H54 (cell line): ENCODE measurements around the gene HSD17B12.
A peak's percentile ranks its signal among the peaks of the same experiment; 100 is the strongest.
"Not testable (repeated sequence)": the region's sequence is repeated elsewhere in the genome, so short reads cannot be mapped to it uniquely, and the experiment has no call there.

Experiments
- DNase-seq: peaks from one replicate; pipeline ENCODE4 v3.0.0; 2011; ENCODE audit warnings: low spot score, mixed read lengths; ENCODE audit not compliant: insufficient read length
- FAIRE-seq: peaks from 3 replicates; lab custom pipeline; 2011; peaks lifted over from hg19 to GRCh38; lab: Jason Lieb, UNC
- POLR2A ChIP-seq: IDR thresholded peaks from 2 replicates; pipeline ENCODE4 v1.6.1; 2011; ENCODE audit warnings: low read depth, mild to moderate bottlenecking, low read length

The HSD17B12 gene

GRCh38 chr11:43680521-43681400, at the start of gene HSD17B12:
HSD17B12 (plus strand) TSS chr11:43680738; CDS start chr11:43680828, 90 bp downstream.
- DNase-seq: peak; percentile 97
- TF ChIP-seq POLR2A: peak; percentile 94
- peak; percentile 99 for FAIRE-seq

- TF ChIP-seq POLR2A: no peak
- FAIRE-seq (peak; percentile 38), DNase-seq (no peak)
Measured at GRCh38 chr11:43631732-43632131, 48.8 kb upstream of the HSD17B12 start.

- TF ChIP-seq POLR2A: no peak
- peak; percentile 12 for DNase-seq
- peak; percentile 90 for FAIRE-seq
Measured at GRCh38 chr11:43632181-43632580, 48.4 kb upstream of the HSD17B12 start.

GRCh38 chr11:43638717-43639116, 41.8 kb upstream of the HSD17B12 start:
- no peak for DNase-seq
- no peak for TF ChIP-seq POLR2A
- FAIRE-seq: no peak

- DNase-seq: no peak
- TF ChIP-seq POLR2A: no peak
- no peak for FAIRE-seq
Measured at GRCh38 chr11:43639224-43639623, 41.3 kb upstream of the HSD17B12 start.

GRCh38 chr11:43639920-43640319, 40.6 kb upstream of the HSD17B12 start:
- FAIRE-seq (no peak), DNase-seq (no peak)
- no peak for TF ChIP-seq POLR2A

GRCh38 chr11:43643898-43644620, 36.5 kb upstream of the HSD17B12 start:
- DNase-seq: peak; percentile 73
- peak; percentile 71 for TF ChIP-seq POLR2A
- FAIRE-seq: peak; percentile 93

GRCh38 chr11:43644621-43645299, 35.8 kb upstream of the HSD17B12 start:
- FAIRE-seq: peak; percentile 88
- TF ChIP-seq POLR2A: no peak
- DNase-seq: no peak

GRCh38 chr11:43646767-43647166, 33.8 kb upstream of the HSD17B12 start:
- DNase-seq (no peak), FAIRE-seq (peak; percentile 43)
- TF ChIP-seq POLR2A: no peak

GRCh38 chr11:43648888-43649287, 31.6 kb upstream of the HSD17B12 start:
- FAIRE-seq (no peak), DNase-seq (no peak)
- no peak for TF ChIP-seq POLR2A

- FAIRE-seq (no peak), DNase-seq (no peak)
- TF ChIP-seq POLR2A: no peak
Measured at GRCh38 chr11:43649501-43649900, 31.0 kb upstream of the HSD17B12 start.

- FAIRE-seq (no peak), DNase-seq (no peak)
- TF ChIP-seq POLR2A: no peak
Measured at GRCh38 chr11:43649921-43650320, 30.6 kb upstream of the HSD17B12 start.

- DNase-seq, FAIRE-seq: not testable (repeated sequence)
Measured at GRCh38 chr11:43663018-43663417, 17.5 kb upstream of the HSD17B12 start.

- no peak for DNase-seq
- FAIRE-seq: no peak
Measured at GRCh38 chr11:43664295-43664694, 16.2 kb upstream of the HSD17B12 start.

GRCh38 chr11:43671284-43671683, 9.3 kb upstream of the HSD17B12 start:
- DNase-seq, FAIRE-seq: not testable (repeated sequence)

More at GRCh38 chr11:43664295-43664694, 16.2 kb upstream of the HSD17B12 start:
- TF ChIP-seq POLR2A: no peak
